ENCODE measurements around the gene NTN5.

- TF ChIP-seq ZFP91 (CRISPR knock-in tag; IDR thresholded peaks at IDR 0.05) (no peak), FOXA1 (IDR thresholded peaks at IDR 0.05; ENCODE audit: borderline replicate concordance) (no peak), SRSF3 (IDR thresholded peaks at IDR 0.05; ENCODE audit: insufficient read depth, low read length) (no peak), ZBTB26 (CRISPR knock-in tag; IDR thresholded peaks at IDR 0.05) (no peak)
Observed at GRCh38 chr19:48698046-48698445, 25.2 kb upstream of the NTN5 start.
